ENCODE results near the gene ELFN1. TPM values are rescaled to one million over a fixed set of nuclear protein-coding genes. Genes with fewer than 3 reads are reported as not detected.

Gene ELFN1
- total RNA-seq, 1 donor from 2014 or later, result 1.6 TPM

- Histone ChIP-seq H3K9me3 (ENCODE audit: control insufficient read depth in 3 of 3, low read length in 3 of 3) (peaks cover 0 to 3% (median 0%) of the 10 kb centered on the region in 3 donors), H3K27me3 (ENCODE audit: control insufficient read depth in 3 of 3, insufficient read depth in 3 of 3, low read length in 3 of 3) (peaks cover 39 to 46% (median 42%) of the 10 kb centered on the region in 3 donors), H3K9ac (ENCODE audit: low read depth in 1 of 3, low read length in 3 of 3) (no peak overlapping the region), H3K36me3 (ENCODE audit: control insufficient read depth in 3 of 3, insufficient read depth in 3 of 3, low read length in 3 of 3) (no peaks in the 10 kb centered on the region), H3K27ac (ENCODE audit: low read depth, low read length) (no peak overlapping the region), H3K4me3 (ENCODE audit: low read length in 3 of 3) (no peak overlapping the region), H3K4me1 (ENCODE audit: control insufficient read depth in 3 of 3, insufficient read depth in 3 of 3, low read length in 3 of 3) (no peaks in the 10 kb centered on the region)
These were observed 10.1 kb downstream of the ELFN1 start for GRCh38 chr7:1679966-1680730.

- peaks cover 0 to 3% (median 0%) of the 10 kb centered on the region in 3 donors for H3K9me3 ChIP-seq (ENCODE audit: control insufficient read depth in 3 of 3, low read length in 3 of 3)
- no peaks in the 10 kb centered on the region for H3K36me3 ChIP-seq (ENCODE audit: control insufficient read depth in 3 of 3, insufficient read depth in 3 of 3, low read length in 3 of 3)
- no peak overlapping the region for H3K27ac ChIP-seq (ENCODE audit: low read depth, low read length)
- H3K4me1 ChIP-seq (ENCODE audit: control insufficient read depth in 3 of 3, insufficient read depth in 3 of 3, low read length in 3 of 3), result no peaks in the 10 kb centered on the region
- H3K9ac ChIP-seq (ENCODE audit: low read depth in 1 of 3, low read length in 3 of 3), result no peak overlapping the region
- H3K27me3 ChIP-seq (ENCODE audit: control insufficient read depth in 3 of 3, insufficient read depth in 3 of 3, low read length in 3 of 3), result peaks cover 29 to 32% (median 30%) of the 10 kb centered on the region in 3 donors
- H3K4me3 ChIP-seq (ENCODE audit: low read length in 3 of 3), result no peak overlapping the region
These were observed 11.5 kb downstream of the ELFN1 start for GRCh38 chr7:1681581-1681980.

DNA sequence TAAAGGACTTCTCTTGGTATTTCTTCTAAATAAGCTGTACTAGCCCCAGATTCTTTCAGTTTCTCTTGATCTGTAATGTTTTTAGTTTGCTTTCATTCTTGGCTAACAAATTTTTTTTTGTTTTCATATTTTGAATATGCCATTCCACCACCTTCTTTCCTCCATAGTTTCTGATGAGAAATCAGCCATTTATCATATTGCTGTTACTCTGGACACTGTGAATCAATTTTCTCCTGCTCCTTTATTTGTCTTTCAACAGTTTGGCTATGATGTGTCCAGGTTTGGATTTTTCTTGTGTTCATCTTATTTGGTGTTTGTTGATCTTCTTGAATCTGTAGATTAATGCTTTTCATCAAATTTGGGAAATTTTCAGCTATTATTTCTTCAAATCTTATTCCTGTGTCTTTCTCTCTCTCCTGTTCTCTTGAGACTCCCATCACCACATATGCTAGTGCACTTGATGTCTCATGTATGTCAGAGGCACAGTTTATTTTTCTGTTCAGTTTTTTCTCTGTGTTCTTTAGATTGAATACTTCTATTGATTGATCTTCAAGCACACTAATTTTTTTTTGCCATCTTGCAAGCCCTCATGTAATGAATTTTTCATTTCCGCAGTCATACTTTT is 15.0 kb downstream of the ELFN1 start:
- H3K9me3 ChIP-seq (ENCODE audit: control insufficient read depth in 3 of 3, low read length in 3 of 3), result peaks cover 0 to 3% (median 0%) of the 10 kb centered on the region in 3 donors
- no peak overlapping the region for H3K27ac ChIP-seq (ENCODE audit: low read depth, low read length)
- no peaks in the 10 kb centered on the region for H3K36me3 ChIP-seq (ENCODE audit: control insufficient read depth in 3 of 3, insufficient read depth in 3 of 3, low read length in 3 of 3)

GRCh38 chr7:1688542-1688941 is 18.5 kb downstream of the ELFN1 start:
- Histone ChIP-seq H3K27ac (ENCODE audit: low read depth, low read length) (no peak overlapping the region), H3K27me3 (ENCODE audit: control insufficient read depth in 3 of 3, insufficient read depth in 3 of 3, low read length in 3 of 3) (peaks cover 14 to 24% (median 17%) of the 10 kb centered on the region in 3 donors), H3K4me1 (ENCODE audit: control insufficient read depth in 3 of 3, insufficient read depth in 3 of 3, low read length in 3 of 3) (peaks cover 8 to 16% (median 12%) of the 10 kb centered on the region in 3 donors), H3K4me3 (ENCODE audit: low read length in 3 of 3) (no peak overlapping the region), H3K9ac (ENCODE audit: low read depth in 1 of 3, low read length in 3 of 3) (no peak overlapping the region), H3K36me3 (ENCODE audit: control insufficient read depth in 3 of 3, insufficient read depth in 3 of 3, low read length in 3 of 3) (no peaks in the 10 kb centered on the region), H3K9me3 (ENCODE audit: control insufficient read depth in 3 of 3, low read length in 3 of 3) (peaks cover 0 to 3% (median 0%) of the 10 kb centered on the region in 3 donors)

More for the DNA sequence above, 15.0 kb downstream of the ELFN1 start:
- Histone ChIP-seq H3K9ac (ENCODE audit: low read depth in 1 of 3, low read length in 3 of 3) (no peak overlapping the region), H3K4me3 (ENCODE audit: low read length in 3 of 3) (no peak overlapping the region), H3K4me1 (ENCODE audit: control insufficient read depth in 3 of 3, insufficient read depth in 3 of 3, low read length in 3 of 3) (no peaks in the 10 kb centered on the region), H3K27me3 (ENCODE audit: control insufficient read depth in 3 of 3, insufficient read depth in 3 of 3, low read length in 3 of 3) (peaks cover 3% of the 10 kb centered on the region in 3 donors)

DNA sequence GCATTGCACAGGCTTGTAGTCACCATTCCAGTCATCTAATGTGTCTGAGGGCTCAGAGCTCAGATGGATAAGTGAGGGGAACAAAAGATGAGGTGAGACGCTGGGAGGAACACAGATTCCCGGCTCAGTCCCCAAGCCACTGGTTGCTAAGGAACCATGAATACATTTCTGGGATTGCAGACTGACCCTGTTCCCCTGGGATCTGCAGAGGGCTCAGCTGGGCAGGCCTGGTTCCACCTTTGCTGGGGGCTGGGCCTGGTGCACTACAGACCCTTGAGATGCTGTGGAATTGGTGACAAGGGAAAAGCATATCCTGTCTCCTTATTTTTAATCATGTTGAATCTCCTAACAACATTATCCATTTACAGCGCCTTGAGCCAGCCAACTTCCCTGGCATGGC is 19.2 kb downstream of the ELFN1 start:
- peaks cover 22 to 28% (median 24%) of the 10 kb centered on the region in 3 donors for H3K27me3 ChIP-seq (ENCODE audit: control insufficient read depth in 3 of 3, insufficient read depth in 3 of 3, low read length in 3 of 3)
- peaks cover 0 to under 1% (median 0%) of the 10 kb centered on the region in 3 donors for H3K9me3 ChIP-seq (ENCODE audit: control insufficient read depth in 3 of 3, low read length in 3 of 3)
- H3K27ac ChIP-seq (ENCODE audit: low read depth, low read length), result no peak overlapping the region
- peaks cover 8 to 16% (median 12%) of the 10 kb centered on the region in 3 donors for H3K4me1 ChIP-seq (ENCODE audit: control insufficient read depth in 3 of 3, insufficient read depth in 3 of 3, low read length in 3 of 3)
- H3K36me3 ChIP-seq (ENCODE audit: control insufficient read depth in 3 of 3, insufficient read depth in 3 of 3, low read length in 3 of 3), result no peaks in the 10 kb centered on the region
- H3K9ac ChIP-seq (ENCODE audit: low read depth in 1 of 3, low read length in 3 of 3), result no peak overlapping the region
- H3K4me3 ChIP-seq (ENCODE audit: low read length in 3 of 3), result no peak overlapping the region

DNA sequence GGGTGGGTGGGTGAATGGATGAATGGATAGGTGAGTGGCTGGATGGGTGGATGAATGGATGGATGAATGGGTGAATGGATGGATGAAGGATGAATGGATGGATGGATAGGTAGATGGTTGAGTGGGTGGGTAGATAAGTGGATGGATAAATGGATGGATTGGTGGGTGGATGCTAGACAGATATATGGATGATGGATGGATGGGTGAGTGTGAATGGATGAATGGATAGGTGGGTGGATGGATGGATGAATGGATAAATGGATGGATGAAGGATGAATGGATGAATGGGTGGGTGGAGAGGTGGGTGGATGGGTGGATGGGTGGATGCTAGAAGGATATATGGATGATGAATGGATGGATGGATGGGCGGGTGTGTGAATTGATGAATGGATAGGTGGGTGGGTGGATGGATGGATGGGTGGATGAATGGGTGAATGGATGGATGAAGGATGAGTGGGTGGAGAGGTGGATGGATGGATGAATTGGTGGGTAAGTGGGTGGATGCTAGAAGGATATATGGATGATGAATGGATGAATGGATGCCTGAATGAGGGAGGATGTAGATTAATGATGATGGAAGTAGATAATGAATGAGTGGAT is 20.4 kb downstream of the ELFN1 start:
- H3K4me1 ChIP-seq (ENCODE audit: control insufficient read depth in 3 of 3, insufficient read depth in 3 of 3, low read length in 3 of 3), result peaks cover 8 to 16% (median 12%) of the 10 kb centered on the region in 3 donors
- no peaks in the 10 kb centered on the region for H3K9me3 ChIP-seq (ENCODE audit: control insufficient read depth in 3 of 3, low read length in 3 of 3)
- no peak overlapping the region for H3K27ac ChIP-seq (ENCODE audit: low read depth, low read length)
- H3K4me3 ChIP-seq (ENCODE audit: low read length in 3 of 3), result no peak overlapping the region
- peaks cover 28 to 35% (median 31%) of the 10 kb centered on the region in 3 donors for H3K27me3 ChIP-seq (ENCODE audit: control insufficient read depth in 3 of 3, insufficient read depth in 3 of 3, low read length in 3 of 3)
- H3K9ac ChIP-seq (ENCODE audit: low read depth in 1 of 3, low read length in 3 of 3), result no peak overlapping the region
- no peaks in the 10 kb centered on the region for H3K36me3 ChIP-seq (ENCODE audit: control insufficient read depth in 3 of 3, insufficient read depth in 3 of 3, low read length in 3 of 3)

GRCh38 chr7:1691096-1691495 is 21.0 kb downstream of the ELFN1 start:
- Histone ChIP-seq H3K36me3 (ENCODE audit: control insufficient read depth in 3 of 3, insufficient read depth in 3 of 3, low read length in 3 of 3) (no peaks in the 10 kb centered on the region), H3K9ac (ENCODE audit: low read depth in 1 of 3, low read length in 3 of 3) (no peak overlapping the region), H3K4me1 (ENCODE audit: control insufficient read depth in 3 of 3, insufficient read depth in 3 of 3, low read length in 3 of 3) (peaks cover 8 to 16% (median 12%) of the 10 kb centered on the region in 3 donors), H3K9me3 (ENCODE audit: control insufficient read depth in 3 of 3, low read length in 3 of 3) (no peaks in the 10 kb centered on the region), H3K27me3 (ENCODE audit: control insufficient read depth in 3 of 3, insufficient read depth in 3 of 3, low read length in 3 of 3) (peaks cover 28 to 35% (median 35%) of the 10 kb centered on the region in 3 donors), H3K27ac (ENCODE audit: low read depth, low read length) (no peak overlapping the region), H3K4me3 (ENCODE audit: low read length in 3 of 3) (no peak overlapping the region)

GRCh38 chr7:1691601-1692514 is 21.8 kb downstream of the ELFN1 start:
- Histone ChIP-seq H3K27ac (ENCODE audit: low read depth, low read length) (no peak overlapping the region), H3K27me3 (ENCODE audit: control insufficient read depth in 3 of 3, insufficient read depth in 3 of 3, low read length in 3 of 3) (peaks cover 35 to 43% (median 42%) of the 10 kb centered on the region in 3 donors), H3K36me3 (ENCODE audit: control insufficient read depth in 3 of 3, insufficient read depth in 3 of 3, low read length in 3 of 3) (no peaks in the 10 kb centered on the region), H3K4me3 (ENCODE audit: low read length in 3 of 3) (peak overlapping the region in 1 of 3 donors; percentile 41), H3K4me1 (ENCODE audit: control insufficient read depth in 3 of 3, insufficient read depth in 3 of 3, low read length in 3 of 3) (peaks cover 8 to 16% (median 12%) of the 10 kb centered on the region in 3 donors), H3K9me3 (ENCODE audit: control insufficient read depth in 3 of 3, low read length in 3 of 3) (no peaks in the 10 kb centered on the region), H3K9ac (ENCODE audit: low read depth in 1 of 3, low read length in 3 of 3) (peak overlapping the region in 1 of 3 donors; percentile 50)

Data from skeletal muscle tissue (tissue), 4 donors.